Coronary artery (tissue), 2 donors: ENCODE measurements around the gene HOOK1.

ENCODE experiments used
- DNase-seq: peaks from one replicate; pipeline ENCODE4 v3.0.0-alpha.2; 2017; ENCODE audit warnings: low spot score
- H3K27ac ChIP-seq, 2 donors: fragments of 200-600 bp; sonication (generic); one replicate each; pipeline ENCODE4 v1.5.1; 2016 to 2019
- H3K4me3 ChIP-seq: fragments of 200-600 bp; sonication (generic); 2 replicates; pipeline ENCODE4 v1.5.1; 2016; ENCODE audit warnings: mild to moderate bottlenecking, moderate library complexity
- CTCF ChIP-seq: fragments of 200-600 bp; sonication (generic); IDR thresholded peaks from one replicate; pipeline ENCODE4 v1.5.1; 2019; ENCODE audit warnings: antibody characterized with exemption

The HOOK1 gene

GRCh38 chr1:59771361-59771760 lies 43.4 kb upstream of the HOOK1 start:
- Histone ChIP-seq H3K4me3 (no peak overlapping the region), H3K27ac (no peak overlapping the region)
- DNase-seq: no peak
- no peak for TF ChIP-seq CTCF

GRCh38 chr1:59775480-59775879 lies 39.3 kb upstream of the HOOK1 start:
- Histone ChIP-seq H3K27ac (no peak overlapping the region), H3K4me3 (no peak overlapping the region)
- TF ChIP-seq CTCF: no peak
- no peak for DNase-seq

- no peak for TF ChIP-seq CTCF
- DNase-seq: no peak
- no peak overlapping the region for H3K27ac ChIP-seq
- no peak overlapping the region for H3K4me3 ChIP-seq
Measured at GRCh38 chr1:59776960-59777852, 37.5 kb upstream of the HOOK1 start.

GRCh38 chr1:59779949-59780348 lies 34.8 kb upstream of the HOOK1 start:
- no peak for TF ChIP-seq CTCF
- Histone ChIP-seq H3K4me3 (no peak overlapping the region), H3K27ac (no peak overlapping the region)
- DNase-seq: no peak

GRCh38 chr1:59788825-59789224 lies 25.9 kb upstream of the HOOK1 start:
- Histone ChIP-seq H3K4me3 (no peak overlapping the region), H3K27ac (no peak overlapping the region)
- TF ChIP-seq CTCF: no peak
- DNase-seq: no peak

GRCh38 chr1:59798600-59798999 lies 16.1 kb upstream of the HOOK1 start:
- no peak for TF ChIP-seq CTCF
- no peak for DNase-seq
- H3K4me3 ChIP-seq: no peak overlapping the region

GRCh38 chr1:59803458-59804038 lies 11.2 kb upstream of the HOOK1 start:
- no peak for DNase-seq
- Histone ChIP-seq H3K4me3 (no peak overlapping the region), H3K27ac (no peak overlapping the region)
- no peak for TF ChIP-seq CTCF

More at GRCh38 chr1:59798600-59798999, 16.1 kb upstream of the HOOK1 start:
- H3K27ac ChIP-seq: no peak overlapping the region
